GM18520 (cell line): ENCODE measurements around the gene A4GALT.
"Not testable (repeated sequence)": the region's sequence is repeated elsewhere in the genome, so short reads cannot be mapped to it uniquely, and the experiment has no call there.

Experiments
- ATAC-seq: cut with Tn5 transposase; IDR thresholded peaks from one replicate; pipeline ENCODE4 v1.9.1; 2021; ENCODE audit not compliant: unreplicated experiment

A4GALT gene, protein sequence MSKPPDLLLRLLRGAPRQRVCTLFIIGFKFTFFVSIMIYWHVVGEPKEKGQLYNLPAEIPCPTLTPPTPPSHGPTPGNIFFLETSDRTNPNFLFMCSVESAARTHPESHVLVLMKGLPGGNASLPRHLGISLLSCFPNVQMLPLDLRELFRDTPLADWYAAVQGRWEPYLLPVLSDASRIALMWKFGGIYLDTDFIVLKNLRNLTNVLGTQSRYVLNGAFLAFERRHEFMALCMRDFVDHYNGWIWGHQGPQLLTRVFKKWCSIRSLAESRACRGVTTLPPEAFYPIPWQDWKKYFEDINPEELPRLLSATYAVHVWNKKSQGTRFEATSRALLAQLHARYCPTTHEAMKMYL

GRCh38 chr22:42720263-42721044, at the start of gene A4GALT:
TSS of gene A4GALT (minus strand) at chr22:42720870. CDS start at chr22:42693951, 26,919 bp downstream.
- no peak for ATAC-seq

DNA sequence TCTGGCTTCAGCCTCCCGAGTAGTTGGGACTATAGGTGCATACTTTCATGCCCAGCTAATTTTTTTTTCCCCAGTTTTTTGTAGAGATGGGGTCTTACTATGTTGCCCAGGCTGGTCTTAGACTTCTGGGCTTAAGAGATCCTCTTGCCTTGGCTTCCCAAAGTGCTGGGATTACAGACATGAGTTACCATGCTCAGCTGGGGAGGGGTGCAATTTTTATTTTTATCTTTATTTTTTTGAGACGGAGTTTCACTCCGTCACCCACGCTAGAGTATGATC, 49.7 kb upstream of the A4GALT start:
- no peak for ATAC-seq

- no peak for ATAC-seq
These were observed 49.1 kb upstream of the A4GALT start for GRCh38 chr22:42769574-42770447.

GRCh38 chr22:42769238-42769573, 48.5 kb upstream of the A4GALT start:
- no peak for ATAC-seq

- ATAC-seq: no peak
These were observed 47.8 kb upstream of the A4GALT start for GRCh38 chr22:42768385-42769035.

GRCh38 chr22:42766860-42767259, 46.2 kb upstream of the A4GALT start:
- no peak for ATAC-seq

DNA sequence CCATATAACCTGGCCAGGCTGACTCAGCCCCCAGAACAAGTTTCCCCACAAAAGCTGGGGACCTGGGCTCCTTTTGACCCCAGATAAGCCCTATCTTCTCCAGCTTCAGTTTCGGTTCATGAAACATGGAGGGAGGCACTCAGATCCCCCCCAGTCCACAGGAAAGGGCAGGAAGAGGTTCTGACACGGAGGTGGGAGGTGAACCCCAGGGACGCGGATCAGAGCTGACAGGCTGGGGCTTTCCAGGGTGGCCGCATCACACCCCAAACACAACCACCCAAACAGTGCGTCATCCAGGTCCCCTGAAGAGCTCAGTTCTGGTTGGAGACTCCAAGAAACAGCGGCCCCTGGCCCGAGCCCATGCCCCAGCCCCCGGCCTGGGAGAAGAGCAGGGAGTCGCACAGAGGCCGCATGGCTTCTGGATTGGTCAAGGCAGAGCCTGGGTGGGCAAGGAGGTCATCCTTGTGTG, 44.3 kb upstream of the A4GALT start:
- ATAC-seq: no peak

- ATAC-seq: no peak
These were observed 43.4 kb upstream of the A4GALT start for GRCh38 chr22:42763965-42764480.

DNA sequence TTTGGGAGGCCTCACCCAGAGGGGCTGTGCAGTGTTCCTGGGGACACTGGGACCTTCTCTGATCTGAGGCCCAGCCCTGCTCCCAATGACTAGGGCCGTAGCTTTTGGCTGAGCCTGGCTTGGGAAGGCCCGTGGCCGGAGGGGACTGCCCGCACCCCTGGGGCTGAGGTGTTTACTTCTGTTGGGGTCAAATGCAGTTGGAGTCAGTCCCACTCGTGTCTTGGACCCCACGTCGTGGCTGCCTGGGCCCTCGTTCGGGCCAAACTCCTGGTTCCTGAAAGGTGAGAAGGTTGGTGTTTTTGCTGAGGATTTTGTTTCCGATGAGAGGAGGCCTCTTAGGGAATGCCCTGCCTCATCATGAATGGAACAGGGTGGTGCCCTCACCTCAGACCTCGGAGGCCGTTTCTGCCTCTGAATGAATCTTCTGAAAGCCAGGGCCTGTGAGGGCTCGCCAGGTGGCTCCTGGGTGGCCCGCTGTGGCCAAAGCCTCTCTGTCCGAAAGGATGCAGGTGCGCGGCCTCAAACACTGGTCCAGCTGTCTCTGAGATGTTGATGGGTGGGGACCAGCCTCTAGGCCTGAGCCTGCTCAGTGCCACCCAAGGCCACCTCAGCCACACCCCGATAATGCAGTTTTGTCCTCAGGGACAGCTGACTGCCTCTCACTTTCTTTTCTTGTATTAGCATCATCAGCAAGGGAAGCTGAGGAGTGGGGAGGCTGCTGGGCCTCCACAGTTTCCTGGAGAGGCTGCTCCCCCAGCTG, 40.3 kb upstream of the A4GALT start:
- no peak for ATAC-seq

GRCh38 chr22:42758931-42759629, 38.4 kb upstream of the A4GALT start:
- no peak for ATAC-seq

DNA sequence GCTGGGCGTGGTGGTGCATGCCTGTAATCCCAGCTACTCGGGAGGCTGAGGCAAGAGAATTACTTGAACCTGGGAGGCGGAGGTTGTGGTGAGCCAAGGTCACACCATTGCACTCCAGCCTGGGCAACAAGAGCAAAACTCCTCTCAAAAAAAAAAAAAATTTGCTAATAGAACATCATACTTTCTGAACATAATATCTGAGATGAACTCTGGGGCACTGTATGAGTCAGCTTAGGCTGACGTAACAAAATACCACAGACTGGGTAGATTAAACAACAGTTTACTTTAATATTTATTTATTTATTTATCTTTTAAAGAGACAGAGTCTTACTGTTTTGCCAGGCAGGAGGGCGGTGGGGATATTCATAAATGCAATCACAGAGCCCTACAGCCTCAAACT, 34.9 kb upstream of the A4GALT start:
- ATAC-seq: not testable (repeated sequence)

GRCh38 chr22:42755121-42755520, 34.5 kb upstream of the A4GALT start:
- not testable (repeated sequence) for ATAC-seq

DNA sequence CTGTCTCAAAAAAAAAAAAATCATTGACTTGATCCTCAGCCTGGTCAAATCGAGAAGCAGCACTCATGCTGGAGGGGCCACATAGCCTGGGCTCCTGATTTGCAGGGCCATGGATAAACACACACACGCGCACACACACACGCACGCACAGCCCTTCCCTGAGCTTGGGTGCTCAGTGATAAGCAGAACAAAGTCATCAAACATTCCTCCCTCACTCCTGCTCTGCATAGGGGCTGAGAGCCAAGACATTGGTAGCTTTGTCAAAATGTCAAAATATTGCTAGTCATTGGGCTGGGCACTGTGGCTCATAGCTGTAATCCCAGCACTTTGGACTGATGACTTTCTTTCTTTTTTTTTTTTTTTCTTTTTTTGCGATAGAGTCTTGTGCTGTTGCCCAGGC, 34.0 kb upstream of the A4GALT start:
- no peak for ATAC-seq

- no peak for ATAC-seq
These were observed 32.2 kb upstream of the A4GALT start for GRCh38 chr22:42752912-42753311.

DNA sequence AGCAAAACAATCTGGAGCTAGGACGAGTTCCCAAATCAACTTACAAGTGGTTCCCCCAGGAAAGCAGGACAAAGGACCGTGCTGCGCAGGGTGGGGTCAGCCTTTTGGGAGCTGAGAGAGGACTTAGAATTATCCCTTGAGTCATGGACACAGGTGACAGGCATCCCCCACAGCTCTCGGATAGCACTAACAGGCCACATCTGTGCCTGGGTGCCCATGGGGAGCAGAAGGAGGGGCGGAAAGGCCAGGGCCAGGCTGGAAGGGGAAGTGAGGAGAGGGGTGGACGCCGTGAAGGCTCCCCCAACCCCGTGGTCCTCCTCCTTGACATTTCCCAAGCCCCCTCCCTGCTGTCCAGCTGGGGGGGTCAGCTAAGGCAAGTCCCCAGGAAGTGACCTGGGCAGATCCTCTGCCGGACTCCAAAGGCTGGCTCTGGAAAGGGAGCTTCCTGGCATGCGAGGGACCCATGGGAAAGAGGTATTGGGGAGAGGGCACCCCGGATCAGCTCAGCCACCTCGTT, 31.6 kb upstream of the A4GALT start:
- ATAC-seq: no peak

GRCh38 chr22:42750421-42750820, 29.8 kb upstream of the A4GALT start:
- ATAC-seq: not testable (repeated sequence)

DNA sequence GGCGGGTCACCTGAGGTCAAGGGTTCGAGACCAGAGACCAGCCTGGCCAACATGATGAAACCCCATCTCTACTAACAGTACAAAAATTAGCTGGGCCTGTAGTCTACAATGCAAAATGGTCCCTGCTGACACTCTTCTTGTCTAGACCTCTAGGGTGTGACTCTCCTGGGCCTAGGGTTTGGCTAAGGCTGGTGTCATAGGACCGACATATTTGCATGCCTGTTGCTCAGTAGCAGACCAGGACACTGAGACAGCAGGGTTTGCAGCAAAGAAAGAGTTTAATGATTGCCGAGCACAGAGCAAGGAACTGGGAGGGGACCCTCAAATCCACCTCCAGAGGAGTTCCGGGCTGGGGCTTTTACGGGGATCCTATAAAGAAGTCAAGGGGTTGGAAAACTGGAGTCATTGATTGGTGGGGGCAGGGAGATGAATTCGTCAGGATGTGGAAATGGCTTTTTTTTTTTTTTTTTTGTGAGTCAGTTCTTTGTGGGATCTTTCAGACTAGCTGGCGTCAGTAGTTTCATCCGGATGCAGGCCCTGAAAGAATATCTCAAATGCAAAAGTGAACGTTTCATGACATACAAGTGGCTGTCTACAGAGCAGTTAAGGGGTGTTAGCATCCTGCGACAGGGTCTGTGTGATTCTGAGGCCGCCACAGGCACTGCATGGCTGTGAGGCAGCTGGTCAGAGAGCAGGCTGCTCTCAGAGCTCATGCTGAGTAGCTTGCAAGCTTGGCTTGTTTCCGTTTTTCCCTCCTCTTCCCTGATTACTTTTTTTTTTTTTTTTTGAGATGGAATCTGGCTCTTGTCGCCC, 27.2 kb upstream of the A4GALT start:
- no peak for ATAC-seq

DNA sequence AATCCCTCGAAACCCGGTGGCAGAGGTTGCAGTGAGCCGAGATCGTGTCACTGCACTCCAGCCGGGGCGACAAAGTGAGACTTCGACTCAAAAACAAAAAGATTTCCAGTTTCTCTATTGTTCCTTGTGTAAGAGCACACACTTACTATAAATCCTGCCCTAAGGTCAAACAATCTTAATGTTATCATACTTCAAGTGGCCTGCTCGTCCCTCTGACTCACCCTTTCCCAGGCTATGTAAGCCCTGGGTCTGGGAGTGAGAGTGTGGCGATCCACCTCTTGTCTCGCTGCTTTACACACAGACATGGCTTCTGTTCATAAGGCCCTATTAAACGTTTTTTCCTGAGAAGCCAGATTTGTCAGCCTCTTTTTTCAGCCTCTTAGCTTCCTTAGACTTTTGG, 24.4 kb upstream of the A4GALT start:
- no peak for ATAC-seq
